HG03521 (cell line): ENCODE measurements around the gene SNTG2.
"Not testable (repeated sequence)": the region's sequence is repeated elsewhere in the genome, so short reads cannot be mapped to it uniquely, and the experiment has no call there.

Experiments used
- ATAC-seq: cut with Tn5 transposase; IDR thresholded peaks from one replicate; pipeline ENCODE4 v1.9.1; 2021; ENCODE audit warnings: mild to moderate bottlenecking, moderate library complexity; ENCODE audit not compliant: unreplicated experiment

The SNTG2 gene

DNA sequence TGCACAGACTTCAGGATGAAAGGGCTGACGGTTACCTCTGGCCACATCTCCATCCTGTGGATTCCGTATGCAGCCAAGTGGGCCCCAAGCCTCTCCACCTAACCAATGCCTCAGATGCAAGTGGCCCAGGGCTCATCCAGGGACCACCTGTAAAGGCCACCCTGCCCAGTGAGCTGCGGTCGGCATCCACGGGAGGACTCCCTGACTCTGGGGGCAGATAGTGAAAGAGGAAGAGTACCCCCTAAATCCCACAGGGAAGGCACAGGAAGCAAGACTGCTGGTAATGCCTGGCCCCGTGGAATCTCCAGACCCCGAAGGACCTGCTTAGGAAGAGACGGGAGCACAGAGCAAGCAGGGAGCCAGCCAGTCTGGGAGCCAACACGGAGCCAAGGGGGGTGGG is 451.4 kb downstream of the SNTG2 start:
- ATAC-seq, result no peak

- no peak for ATAC-seq
Measured at GRCh38 chr2:1403565-1403964, 452.9 kb downstream of the SNTG2 start.

GRCh38 chr2:1405124-1405523 is 454.5 kb downstream of the SNTG2 start:
- ATAC-seq, result no peak

DNA sequence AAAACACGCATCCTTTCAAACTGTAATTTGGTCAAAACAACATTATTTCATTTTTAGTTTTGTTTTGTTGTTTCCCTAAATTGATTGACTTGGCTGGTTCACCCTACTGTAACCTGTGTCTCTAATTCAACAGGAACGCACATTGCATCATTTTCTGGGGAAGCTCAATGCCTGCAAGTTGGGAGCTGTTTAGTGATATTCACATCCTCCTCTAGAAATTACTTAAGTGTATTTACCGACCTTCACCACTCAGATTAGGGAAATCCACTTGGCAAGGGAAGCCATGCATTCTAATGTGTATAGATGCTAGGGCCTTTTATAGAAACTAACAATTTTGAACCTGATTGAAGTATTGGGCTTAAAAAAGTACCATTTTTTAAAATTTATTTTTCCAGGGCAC is 455.3 kb downstream of the SNTG2 start:
- ATAC-seq, result no peak

DNA sequence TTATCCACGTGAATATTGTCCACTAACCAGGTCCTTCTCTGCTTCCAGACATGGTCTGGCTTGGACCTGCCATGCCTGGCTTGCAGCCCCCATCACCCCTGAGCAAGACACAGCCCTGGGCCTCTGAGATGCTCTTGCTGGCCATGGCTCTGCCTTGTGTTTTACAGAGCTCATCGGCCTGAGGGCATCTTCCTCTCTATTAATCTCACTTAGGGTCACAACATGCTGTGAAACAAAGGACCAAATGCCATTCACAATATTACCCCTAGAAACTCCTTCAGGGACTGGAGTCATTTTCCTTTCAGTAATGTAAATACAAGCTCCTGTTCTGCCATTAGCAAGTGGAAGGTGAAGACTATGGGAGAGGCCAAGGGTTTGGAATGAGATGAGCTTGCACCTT is 455.8 kb downstream of the SNTG2 start:
- ATAC-seq, result no peak

- no peak for ATAC-seq
Measured at GRCh38 chr2:1407950-1408675, 457.5 kb downstream of the SNTG2 start.

- ATAC-seq, result no peak
Measured at GRCh38 chr2:1413156-1413710, 462.6 kb downstream of the SNTG2 start, which contains the start of gene TPO. Gene TPO (plus strand): TSS chr2:1413463. CDS start chr2:1414409, 946 bp downstream.

- ATAC-seq, result no peak
Measured at GRCh38 chr2:1414121-1414520, 463.5 kb downstream of the SNTG2 start.

DNA sequence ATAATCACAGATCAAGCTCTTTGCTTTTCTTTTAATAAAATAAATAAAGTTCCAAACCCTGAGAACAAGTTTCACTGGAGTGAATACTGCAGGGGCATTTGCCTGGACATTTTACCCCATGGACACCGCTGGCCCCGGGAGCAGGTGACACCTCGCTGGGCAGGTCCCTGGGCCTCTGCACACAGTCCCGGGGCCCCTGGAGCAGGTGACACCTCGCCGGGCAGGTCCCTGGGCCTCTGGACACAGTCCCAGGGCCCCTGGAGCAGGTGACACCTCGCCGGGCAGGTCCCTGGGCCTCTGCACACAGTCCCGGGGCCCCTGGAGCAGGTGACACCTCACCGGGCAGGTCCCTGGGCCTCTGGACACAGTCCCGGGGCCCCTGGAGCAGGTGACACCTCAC is 464.3 kb downstream of the SNTG2 start:
- not testable (repeated sequence) for ATAC-seq

DNA sequence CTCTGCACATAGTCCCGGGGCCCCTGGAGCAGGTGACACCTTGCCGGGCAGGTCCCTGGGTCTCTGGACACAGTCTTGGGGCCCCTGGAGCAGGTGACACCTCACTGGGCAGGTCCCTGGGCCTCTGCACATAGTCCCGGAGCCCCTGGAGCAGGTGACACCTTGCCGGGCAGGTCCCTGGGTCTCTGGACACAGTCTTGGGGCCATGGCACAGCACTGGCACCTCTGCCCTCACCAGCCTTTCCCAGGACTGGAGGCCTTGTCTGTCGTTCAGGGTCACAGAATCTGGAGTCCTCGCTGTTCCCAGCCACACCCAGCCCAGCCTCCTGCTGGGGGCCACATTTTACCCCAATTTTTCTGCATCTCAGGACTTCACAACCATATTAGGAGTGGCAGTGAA is 464.9 kb downstream of the SNTG2 start:
- no peak for ATAC-seq
